GM19438 (cell line): ENCODE measurements around the gene MAEL.

Experiments
- ATAC-seq: cut with Tn5 transposase; IDR thresholded peaks from one replicate; pipeline ENCODE4 v1.9.1; 2021; ENCODE audit warnings: low read depth; ENCODE audit not compliant: unreplicated experiment

Gene MAEL

GRCh38 chr1:166988974-166989515, at the start of gene MAEL:
Gene MAEL (plus strand): TSS chr1:166989280. CDS start chr1:166989353, 73 bp downstream.
- no peak for ATAC-seq

- ATAC-seq, result no peak
Observed at GRCh38 chr1:166939741-166940375, 49.2 kb upstream of the MAEL start.

DNA sequence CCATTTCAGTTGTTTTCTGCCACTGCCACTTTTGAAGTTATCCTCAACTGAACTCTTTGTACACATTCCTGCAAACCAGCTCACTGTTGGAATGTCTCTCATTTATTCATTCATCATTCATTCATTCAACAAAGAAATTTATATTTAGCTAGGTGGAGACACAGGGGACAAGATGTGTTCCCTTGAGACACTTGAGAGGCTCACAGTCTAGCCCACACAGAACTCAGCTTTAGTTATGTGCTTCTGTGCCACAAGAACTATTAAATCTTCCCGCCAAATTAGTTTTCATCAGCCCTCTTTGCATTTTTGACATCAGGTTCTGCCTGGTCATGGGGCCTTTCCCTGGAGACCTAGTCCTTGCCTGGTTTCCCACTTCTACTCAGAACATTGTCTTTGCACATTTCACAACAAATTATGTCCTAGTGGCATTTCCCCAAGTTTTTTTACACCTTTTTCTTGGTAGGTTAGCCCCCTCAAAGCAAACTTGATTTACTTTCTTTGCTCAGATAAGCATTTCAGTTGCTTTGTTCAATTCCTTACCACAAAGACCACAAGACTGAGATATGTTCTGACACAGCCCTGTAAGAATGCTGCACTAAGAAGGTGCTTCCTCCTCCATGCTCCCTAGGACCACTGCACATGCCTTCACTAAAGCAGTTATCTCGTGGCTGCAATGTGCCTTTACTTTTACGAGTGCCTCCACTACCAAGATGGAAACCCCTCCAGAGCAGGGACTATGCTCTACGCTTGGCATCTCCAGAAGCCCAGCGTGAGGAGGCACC, 44.7 kb upstream of the MAEL start:
- ATAC-seq, result no peak

GRCh38 chr1:166947398-166948043, 41.6 kb upstream of the MAEL start:
- peak; percentile 87 for ATAC-seq

GRCh38 chr1:166948856-166949350, 40.2 kb upstream of the MAEL start:
- no peak for ATAC-seq

- ATAC-seq, result no peak
Observed at GRCh38 chr1:166950156-166950555, 38.9 kb upstream of the MAEL start.

GRCh38 chr1:166951050-166951449, 38.0 kb upstream of the MAEL start:
- no peak for ATAC-seq

- ATAC-seq, result no peak
Observed at GRCh38 chr1:166952002-166952746, 36.9 kb upstream of the MAEL start.

- no peak for ATAC-seq
Observed at GRCh38 chr1:166953491-166953890, 35.6 kb upstream of the MAEL start.

DNA sequence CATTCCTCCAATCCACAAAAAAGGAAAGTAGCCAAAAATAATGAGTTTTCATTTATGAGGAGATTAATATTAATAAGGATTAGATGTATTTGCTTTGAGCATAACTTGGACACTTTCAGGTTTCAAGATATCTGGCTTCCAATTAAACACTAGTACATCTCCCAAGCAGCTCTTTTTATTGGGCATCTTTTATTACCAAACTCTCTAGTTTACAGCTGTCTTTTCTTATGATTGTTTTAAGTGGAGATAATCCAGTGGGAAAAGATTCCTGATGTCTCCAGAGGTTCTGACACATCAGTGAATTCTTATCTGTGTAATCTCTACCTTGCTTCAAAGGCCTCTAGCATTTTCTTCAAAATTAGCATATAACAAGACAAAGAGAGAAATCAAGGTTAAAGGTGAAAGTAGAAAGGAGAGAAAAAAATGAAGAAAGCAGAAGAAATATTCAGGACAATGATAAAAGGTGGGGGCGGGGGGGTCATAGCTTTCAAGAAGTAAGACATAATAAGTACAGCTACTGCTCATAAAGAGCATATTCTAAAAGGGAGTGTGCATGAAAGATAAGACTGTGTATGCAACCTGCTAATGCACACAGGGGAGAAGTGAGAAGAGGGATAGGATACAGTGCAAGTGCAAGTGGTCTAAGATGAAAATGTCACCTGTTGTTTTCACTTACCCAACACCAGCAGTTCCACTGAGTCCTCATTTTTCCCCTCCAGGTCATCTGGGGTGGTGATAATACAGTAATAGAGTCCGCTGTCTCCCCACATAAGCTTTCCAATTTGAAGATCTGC, 32.8 kb upstream of the MAEL start:
- peak; percentile 39 for ATAC-seq

- ATAC-seq, result peak; percentile 59
Observed at GRCh38 chr1:166956872-166957271, 32.2 kb upstream of the MAEL start.

- ATAC-seq, result peak; percentile 58
Observed at GRCh38 chr1:166960858-166961474, 28.1 kb upstream of the MAEL start.

GRCh38 chr1:166969074-166969677, 19.9 kb upstream of the MAEL start:
- peak; percentile 86 for ATAC-seq

GRCh38 chr1:166971252-166971651, 17.8 kb upstream of the MAEL start:
- ATAC-seq, result no peak

- ATAC-seq, result no peak
Observed at GRCh38 chr1:166972193-166972592, 16.9 kb upstream of the MAEL start.

DNA sequence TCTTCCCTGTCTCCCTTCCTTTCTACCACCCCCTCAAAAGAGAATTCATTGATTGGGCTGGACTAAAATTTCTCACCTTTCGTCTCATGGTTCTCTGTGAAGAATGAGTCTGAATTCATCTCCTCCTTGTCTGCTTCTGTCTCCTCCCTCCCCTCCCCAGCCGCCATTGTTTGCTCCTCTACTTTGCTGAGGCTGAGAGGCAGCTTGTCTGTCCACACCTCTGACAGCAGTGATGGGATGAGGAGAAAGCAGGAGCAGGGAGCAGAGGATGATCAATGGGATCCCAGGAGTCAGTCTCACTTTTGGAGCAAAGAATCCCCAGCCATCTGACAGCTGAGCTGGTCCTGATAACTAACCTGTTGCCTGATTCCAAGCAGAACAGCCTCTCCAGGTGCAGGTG, 16.3 kb upstream of the MAEL start:
- ATAC-seq, result no peak

DNA sequence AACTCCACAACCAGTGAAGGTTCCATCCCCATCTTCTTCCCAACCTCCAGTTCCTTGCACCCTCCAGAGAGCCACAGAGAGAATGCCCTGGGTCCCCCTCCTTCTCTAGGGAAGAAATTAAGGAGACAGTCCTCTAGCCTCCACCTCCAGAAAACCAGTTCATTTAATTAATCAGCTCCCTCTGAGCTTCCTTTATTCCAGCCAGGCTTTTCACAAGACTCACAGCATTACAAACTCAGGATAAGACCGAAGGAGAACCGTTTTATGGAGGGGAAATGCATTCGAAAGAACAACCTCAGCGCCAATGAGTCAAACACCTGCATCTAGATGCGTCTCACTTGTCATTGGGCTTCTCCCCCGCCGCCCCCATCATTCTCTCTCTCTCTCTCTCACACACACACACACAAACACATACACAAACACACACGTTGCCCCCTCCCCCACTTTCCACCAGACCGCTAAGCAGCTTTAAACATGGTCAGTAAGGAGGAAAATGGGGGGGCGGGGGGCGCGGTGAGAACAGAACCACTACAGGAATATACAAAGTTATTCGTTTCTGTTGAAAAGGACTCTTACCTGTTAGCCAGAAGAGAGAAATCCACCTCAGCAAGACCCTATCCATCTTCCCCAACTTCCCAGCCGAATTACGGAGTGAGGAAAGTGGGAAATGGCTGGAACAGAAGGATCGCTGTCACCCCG, 14.3 kb upstream of the MAEL start:
- ATAC-seq, result no peak
